Stimulated activated CD4-positive, alpha-beta T cell treated with anti-CD3 and anti-CD28 coated beads, Interleukin-15, amount 100 ng/mL, for 48 hours (primary cell): Measurements from ENCODE around the gene COQ8A.

ENCODE experiments used
- DNase-seq, 2 donors: peaks; one replicate each; pipeline ENCODE4 v3.0.0-alpha.2; 2020; ENCODE audit warnings: low read depth in 2 of 2

Gene COQ8A

DNA sequence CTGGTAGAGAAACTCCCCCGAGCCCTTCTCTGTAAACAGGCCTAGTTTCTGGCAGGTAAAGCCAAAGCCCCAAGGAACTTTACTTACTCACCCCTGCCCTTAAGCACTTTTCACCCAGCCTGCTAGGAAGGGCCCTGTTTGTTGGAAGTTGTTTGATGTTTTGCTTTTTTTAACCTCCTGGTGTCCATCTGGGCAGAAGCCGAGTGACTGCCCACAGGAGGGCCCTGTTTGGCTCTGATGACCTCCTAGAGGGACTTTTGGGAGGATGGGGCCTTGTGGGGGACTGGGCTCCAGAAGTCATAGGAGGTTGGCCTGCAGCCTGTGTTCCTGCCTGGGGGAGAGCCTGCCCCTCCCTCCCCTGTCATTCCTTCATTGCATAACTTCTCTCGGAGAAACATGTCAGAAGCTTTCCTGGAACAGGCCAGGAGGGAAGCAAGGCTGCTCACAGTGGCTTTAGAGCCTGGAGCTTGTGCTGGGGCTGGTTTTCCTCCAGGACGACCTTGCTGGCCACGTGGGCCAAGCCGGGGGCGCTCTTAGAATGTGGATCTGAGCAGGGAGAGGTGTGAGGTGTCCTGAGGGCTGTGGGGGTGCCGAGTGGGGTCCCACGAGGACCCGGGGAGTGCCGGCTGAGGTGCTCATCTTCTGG is 33.9 kb downstream of the COQ8A start:
- DNase-seq = no peak

GRCh38 chr1:226974544-226975258 is 34.6 kb downstream of the COQ8A start:
- no peak for DNase-seq

DNA sequence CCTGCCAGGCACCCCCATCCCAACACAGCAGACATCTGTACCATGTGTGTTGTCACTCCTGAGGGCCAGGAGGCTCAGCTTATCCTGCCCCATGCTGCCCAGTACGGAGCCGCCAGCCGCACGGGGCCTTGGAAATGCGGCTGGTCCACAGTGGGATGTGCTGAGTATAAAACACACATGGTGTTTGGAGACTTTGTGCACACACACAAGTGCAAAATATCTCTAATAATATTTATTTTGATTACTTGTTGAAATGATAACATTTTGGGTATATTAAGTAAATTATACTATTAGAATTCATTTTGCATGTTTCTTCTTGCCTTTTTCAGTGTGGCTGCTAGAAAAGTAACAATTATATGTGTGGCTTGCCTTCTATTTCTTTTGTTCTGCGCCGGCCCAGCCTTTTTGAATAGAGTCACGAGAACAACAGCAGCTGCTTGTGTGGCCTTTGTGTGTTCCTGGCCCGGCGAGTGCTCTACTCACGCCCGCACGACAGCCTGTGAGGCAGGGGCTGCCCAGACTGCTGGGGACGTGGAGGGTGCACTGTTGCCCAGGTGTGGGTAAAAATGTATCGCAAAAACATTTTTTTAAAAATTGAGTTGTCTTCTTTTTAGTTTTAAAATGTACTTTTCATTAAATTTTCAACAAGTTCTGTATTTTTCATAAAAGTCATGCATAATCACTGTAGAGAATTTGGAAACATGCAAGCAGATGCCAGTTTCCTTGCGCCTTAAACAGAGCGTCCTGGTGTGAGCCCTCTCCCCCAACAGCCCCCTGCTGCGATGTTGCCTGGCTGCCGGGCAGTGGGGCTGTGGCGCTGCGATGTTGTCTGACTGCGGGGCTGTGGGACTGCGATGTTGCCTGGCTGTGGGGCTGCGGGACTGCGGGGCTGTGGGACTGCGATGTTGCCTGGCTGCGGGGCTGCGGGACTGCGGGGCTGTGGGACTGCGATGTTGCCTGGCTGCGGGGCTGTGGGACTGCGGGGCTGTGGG is 35.5 kb downstream of the COQ8A start:
- no peak for DNase-seq

DNA sequence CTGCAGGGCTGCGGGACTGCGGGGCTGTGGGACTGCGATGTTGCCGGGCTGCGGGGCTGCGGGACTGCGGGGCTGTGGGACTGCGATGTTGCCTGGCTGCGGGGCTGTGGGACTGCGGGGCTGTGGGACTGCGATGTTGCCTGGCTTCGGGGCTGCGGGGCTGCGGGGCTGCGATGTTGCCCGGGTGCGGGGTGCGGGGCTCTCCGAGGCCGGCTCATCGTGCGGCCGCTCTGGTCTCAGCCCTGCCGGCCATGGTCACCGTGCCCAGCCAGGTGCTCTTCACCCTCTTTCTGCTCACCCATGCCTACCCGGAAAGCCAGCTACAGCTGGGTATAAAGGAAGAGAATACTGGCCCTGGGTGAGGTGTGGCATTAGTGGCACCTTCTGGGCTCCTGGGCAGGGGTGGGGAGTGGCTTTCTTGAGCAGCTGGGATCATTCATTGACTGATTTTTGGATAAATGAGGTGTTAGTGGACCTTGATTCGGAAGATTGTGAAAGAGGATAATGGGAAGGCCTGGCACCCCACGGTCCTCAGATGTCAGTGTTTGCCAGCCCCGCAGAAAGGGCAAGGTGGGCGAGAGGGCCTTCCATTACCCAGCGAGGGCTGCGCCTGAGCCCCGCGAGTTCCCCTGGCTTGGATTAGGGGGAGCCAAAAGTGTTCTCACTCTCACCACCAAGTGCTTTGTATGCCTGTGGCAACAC is 36.3 kb downstream of the COQ8A start:
- DNase-seq = no peak

GRCh38 chr1:226976978-226977642 is 37.0 kb downstream of the COQ8A start:
- DNase-seq = no peak

DNA sequence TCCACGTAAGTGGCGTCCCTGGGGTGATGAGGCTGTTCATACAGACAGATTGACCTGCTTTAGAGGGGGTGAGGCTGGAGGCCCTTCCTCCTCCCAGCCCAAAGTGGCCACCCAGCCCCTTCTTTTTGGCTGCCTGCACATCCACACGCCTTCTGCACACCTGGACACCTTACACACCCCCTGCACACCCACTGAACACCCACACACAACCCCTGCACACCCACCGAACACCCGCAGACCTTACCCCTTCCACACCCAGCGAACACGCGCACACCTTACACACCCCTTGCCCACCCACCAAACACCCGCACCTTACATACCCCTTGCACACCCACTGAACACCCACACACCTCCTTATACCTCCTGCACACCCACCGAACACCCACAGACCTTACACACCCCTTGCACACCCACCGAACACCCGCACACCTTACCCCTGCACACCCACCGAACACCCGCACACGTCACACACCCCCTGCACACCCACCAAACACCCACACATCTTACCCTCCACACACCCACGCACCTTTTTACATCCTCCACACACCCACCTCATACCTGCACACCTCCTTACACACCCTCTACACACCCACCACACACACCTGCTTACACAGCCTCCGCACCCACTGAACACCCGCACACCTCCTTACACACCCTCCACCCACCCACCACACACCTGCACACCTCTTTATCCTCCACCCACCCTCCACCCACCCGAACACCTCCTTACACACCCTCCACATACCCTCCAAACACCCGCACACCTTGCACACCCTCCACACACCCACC is 37.7 kb downstream of the COQ8A start:
- no peak for DNase-seq

GRCh38 chr1:226978432-226979114 is 38.5 kb downstream of the COQ8A start:
- DNase-seq = no peak

- DNase-seq = no peak
These were observed 39.0 kb downstream of the COQ8A start for GRCh38 chr1:226979115-226979516.

DNA sequence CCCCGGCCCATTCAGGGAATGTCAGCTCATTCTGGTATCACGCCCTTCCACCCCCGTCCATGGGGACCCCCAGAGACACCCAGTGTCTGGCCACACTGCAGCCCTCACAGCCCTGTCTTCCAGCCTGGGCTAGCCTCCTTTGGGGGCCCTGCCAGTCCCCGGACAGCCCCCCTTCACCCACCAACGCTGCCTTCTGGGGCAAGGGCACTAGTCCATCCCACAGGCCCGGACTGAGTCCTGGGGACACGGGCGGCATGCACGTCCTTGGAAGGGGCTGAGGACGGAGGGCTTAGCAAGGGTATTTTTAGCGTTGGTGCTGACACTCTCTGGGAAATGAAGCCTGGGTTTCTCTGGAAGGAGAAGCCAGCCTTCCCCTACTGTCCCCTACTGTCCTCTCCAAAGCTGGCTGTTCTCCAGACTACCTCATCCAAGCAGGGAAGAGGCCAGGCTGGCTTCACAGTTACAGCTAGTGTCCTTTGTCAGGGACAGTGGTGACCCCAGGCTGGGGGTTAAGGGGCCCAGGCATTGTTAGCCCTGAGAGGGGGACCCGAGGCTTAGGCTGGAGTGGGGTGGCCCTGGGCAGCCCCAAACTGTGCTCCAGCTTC is 39.5 kb downstream of the COQ8A start:
- DNase-seq = no peak

- DNase-seq = no peak
These were observed 40.0 kb downstream of the COQ8A start for GRCh38 chr1:226980122-226980560.

DNA sequence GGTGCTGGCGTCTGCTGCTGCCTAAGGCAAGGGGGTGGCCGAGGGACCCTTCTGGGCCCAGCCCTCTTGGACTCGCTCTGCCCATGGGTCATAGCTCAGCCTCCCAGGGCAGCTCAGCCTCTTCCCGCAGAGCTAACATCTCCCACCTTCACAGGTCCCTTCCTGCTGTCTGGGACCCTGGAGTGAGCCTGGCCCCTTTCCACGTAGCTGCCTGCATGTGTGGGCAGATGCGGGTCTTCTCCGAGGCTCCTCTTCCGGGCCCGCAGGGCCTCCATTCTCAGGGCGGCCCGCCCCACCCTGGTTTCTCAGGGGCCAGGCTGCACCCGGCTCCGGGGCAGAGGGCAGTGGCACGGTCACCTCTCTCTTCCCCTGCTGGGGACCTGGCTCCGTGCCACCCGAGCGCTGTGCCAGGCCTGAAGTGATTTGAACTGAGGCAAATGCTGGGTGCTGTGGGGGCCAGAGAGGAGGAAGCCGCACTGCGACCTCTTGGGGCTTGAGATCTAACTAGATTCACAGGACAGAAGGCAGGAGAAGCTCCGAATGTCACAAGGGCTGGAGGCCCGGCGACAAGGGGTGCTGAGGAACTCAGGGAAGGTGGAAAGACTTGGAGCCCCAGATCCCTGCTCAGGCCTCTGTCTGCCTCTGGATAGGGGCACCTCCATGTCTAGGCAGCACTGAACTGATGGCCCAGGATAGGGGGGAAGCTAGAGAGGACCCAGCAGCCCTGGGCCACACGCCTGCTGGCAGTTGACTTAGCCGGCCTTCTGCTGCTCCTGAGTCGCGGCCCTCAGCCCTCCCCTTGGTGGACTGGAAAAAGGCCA is 40.7 kb downstream of the COQ8A start:
- no peak for DNase-seq

- no peak for DNase-seq
These were observed 41.3 kb downstream of the COQ8A start for GRCh38 chr1:226981386-226981817.

DNA sequence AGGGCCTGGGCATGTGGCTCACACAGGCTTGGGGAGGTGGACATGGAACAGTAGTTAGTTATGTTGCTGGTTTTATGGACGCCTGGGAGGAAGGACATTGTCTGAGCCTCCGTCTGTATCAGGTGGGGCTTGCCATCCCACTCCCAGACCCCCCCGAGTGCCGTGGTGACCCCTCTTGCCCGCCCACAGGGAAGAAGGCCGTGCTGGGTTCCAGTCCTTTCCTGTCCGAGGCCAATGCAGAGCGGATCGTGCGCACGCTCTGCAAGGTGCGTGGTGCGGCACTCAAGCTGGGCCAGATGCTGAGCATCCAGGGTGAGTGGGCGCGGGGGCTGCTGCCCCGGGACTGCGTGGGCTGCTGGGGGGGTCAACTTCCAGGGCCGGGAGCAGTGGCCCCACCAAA is 41.7 kb downstream of the COQ8A start:
- DNase-seq = no peak

- DNase-seq = no peak
These were observed 42.5 kb downstream of the COQ8A start for GRCh38 chr1:226982451-226983177.

- DNase-seq = no peak
These were observed 43.3 kb downstream of the COQ8A start for GRCh38 chr1:226983247-226983991.

DNA sequence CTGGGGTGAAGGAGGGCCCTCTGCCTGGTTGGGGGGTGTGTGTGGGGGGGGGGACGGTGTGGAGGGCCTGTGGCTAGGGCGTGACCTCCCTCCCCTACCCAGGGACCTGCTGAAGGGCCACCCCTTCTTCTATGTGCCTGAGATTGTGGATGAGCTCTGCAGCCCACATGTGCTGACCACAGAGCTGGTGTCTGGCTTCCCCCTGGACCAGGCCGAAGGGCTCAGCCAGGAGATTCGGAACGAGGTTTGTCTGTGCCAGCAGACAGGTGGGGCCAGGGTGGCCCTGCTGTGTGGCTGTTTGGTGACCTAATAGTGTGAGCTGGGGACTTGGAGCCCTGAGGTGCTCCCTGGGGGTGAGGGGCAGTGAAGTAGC is 43.9 kb downstream of the COQ8A start:
- no peak for DNase-seq
